OCI-LY3 (cell line): Measurements from ENCODE around the gene LILRA1.
"Not testable (repeated sequence)": the region's sequence is repeated elsewhere in the genome, so short reads cannot be mapped to it uniquely, and the experiment has no call there.

Source experiments
- H2AFZ ChIP-seq: fragments of 200-600, 300-600 bp; shearing (Covaris generic); 2 replicates; pipeline ENCODE4 v1.6.0; 2014; ENCODE audit warnings: antibody characterized with exemption, low read depth, low read length
- H3K27ac ChIP-seq: fragments of 200-600, 300-600 bp; sonication (generic); 2 replicates; pipeline ENCODE4 v1.5.1; 2014; ENCODE audit warnings: mild to moderate bottlenecking, low read length, moderate library complexity, mixed read lengths
- H3K27me3 ChIP-seq: fragments of 200-600, 300-600 bp; sonication (generic); 2 replicates; pipeline ENCODE4 v1.6.1; 2014; ENCODE audit warnings: low read depth, low read length, mixed read lengths
- H3K36me3 ChIP-seq: fragments of 200-600, 300-600 bp; sonication (generic); replicated peaks from 2 replicates; pipeline ENCODE3; 2014; ENCODE audit warnings: low read depth, low read length, mixed read lengths
- H3K4me1 ChIP-seq: fragments of 300-600, 200-600 bp; sonication (generic); 2 replicates; pipeline ENCODE4 v1.6.1; 2014; ENCODE audit warnings: low read length, mixed read lengths
- H3K4me2 ChIP-seq: fragments of 200-600, 300-600 bp; sonication (generic); 2 replicates; pipeline ENCODE4 v1.6.1; 2014; ENCODE audit warnings: low read length, mixed read lengths
- H3K4me3 ChIP-seq: fragments of 300-600, 200-600 bp; sonication (generic); 2 replicates; pipeline ENCODE4 v1.5.1; 2014; ENCODE audit warnings: antibody characterized with exemption, mild to moderate bottlenecking, low read length, moderate library complexity
- H3K79me2 ChIP-seq: fragments of 300-600, 200-600 bp; shearing (Covaris generic); 2 replicates; pipeline ENCODE4 v1.6.1; 2014; ENCODE audit warnings: mild to moderate bottlenecking, low read length, mixed read lengths
- H3K9ac ChIP-seq: fragments of 300-600, 200-600 bp; shearing (Covaris generic); 2 replicates; pipeline ENCODE4 v1.6.0; 2014; ENCODE audit warnings: mild to moderate bottlenecking, low read length, moderate library complexity
- H3K9me3 ChIP-seq: fragments of 200-600, 300-600 bp; shearing (Covaris generic); 2 replicates; pipeline ENCODE4 v1.6.1; 2014; ENCODE audit warnings: low read length, mixed read lengths; ENCODE audit not compliant: insufficient read depth
- H4K20me1 ChIP-seq: fragments of 200-600, 300-600 bp; sonication (generic); 2 replicates; pipeline ENCODE4 v1.6.1; 2016; ENCODE audit warnings: low read length, mixed read lengths; ENCODE audit not compliant: insufficient read depth
- EZH2phosphoT487 ChIP-seq: fragments of 200-600 bp; shearing (Covaris generic); IDR thresholded peaks from 2 replicates; pipeline ENCODE4 v1.6.1; 2018; ENCODE audit warnings: antibody characterized with exemption, mixed run types, low read depth
- TF ChIP-seq, protein P1 (sequence below): fragments of 200-600, 300-600 bp; sonication (generic); IDR thresholded peaks from 2 replicates; pipeline ENCODE4 v1.5.1; 2014; ENCODE audit warnings: antibody characterized with exemption, low read length, low read depth

LILRA1 gene

DNA sequence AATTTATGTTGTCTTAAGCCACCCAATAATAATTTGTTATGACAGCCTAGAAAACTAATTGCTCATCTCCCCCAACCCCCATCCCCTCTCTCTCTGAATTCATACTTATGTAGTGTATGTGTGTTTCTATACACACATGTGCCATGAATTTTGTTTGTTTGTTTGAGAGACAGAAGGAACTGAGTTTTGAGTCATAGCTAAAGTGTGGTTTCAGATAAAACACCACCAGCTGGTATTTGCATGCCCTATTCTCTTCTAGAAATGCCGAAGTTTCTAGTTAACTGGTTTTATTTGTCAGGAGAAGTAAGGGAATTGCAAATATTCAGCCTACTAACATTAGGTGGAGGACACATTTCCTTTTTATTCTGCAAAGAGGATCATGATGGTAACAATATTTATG is 37.2 kb upstream of the LILRA1 start:
- Histone ChIP-seq H3K9ac (no peak overlapping the region), H2AFZ (no peak overlapping the region), H4K20me1 (no peaks in the 10 kb centered on the region), H3K4me3 (no peak overlapping the region), H3K4me2 (no peak overlapping the region), H3K9me3 (no peaks in the 10 kb centered on the region), H3K36me3 (no peaks in the 10 kb centered on the region), H3K79me2 (no peaks in the 10 kb centered on the region), H3K27ac (no peak overlapping the region), H3K27me3 (peaks cover 32% of the 10 kb centered on the region), H3K4me1 (no peaks in the 10 kb centered on the region)
- TF ChIP-seq, protein P1, sequence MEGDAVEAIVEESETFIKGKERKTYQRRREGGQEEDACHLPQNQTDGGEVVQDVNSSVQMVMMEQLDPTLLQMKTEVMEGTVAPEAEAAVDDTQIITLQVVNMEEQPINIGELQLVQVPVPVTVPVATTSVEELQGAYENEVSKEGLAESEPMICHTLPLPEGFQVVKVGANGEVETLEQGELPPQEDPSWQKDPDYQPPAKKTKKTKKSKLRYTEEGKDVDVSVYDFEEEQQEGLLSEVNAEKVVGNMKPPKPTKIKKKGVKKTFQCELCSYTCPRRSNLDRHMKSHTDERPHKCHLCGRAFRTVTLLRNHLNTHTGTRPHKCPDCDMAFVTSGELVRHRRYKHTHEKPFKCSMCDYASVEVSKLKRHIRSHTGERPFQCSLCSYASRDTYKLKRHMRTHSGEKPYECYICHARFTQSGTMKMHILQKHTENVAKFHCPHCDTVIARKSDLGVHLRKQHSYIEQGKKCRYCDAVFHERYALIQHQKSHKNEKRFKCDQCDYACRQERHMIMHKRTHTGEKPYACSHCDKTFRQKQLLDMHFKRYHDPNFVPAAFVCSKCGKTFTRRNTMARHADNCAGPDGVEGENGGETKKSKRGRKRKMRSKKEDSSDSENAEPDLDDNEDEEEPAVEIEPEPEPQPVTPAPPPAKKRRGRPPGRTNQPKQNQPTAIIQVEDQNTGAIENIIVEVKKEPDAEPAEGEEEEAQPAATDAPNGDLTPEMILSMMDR: no peak
- no peak for TF ChIP-seq EZH2phosphoT487

DNA sequence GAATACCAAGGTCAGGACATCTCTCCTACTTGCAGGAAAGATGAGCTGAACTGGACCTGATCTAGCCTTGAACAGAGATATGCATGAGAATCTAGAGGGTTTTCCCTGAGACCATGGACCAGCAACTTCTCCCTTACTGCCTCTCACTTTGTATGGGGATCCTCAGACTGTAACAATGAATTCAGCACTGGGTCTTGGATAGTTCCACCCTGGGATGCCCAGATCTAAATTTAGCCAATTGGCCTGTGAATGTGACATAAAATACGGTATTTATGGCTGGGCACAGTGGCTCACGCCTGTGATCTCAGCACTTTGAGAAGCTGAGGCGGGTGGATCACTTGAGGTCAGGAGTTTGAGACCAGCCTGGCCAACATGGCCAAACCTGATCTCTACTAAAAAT is 35.1 kb upstream of the LILRA1 start:
- no peak overlapping the region for H2AFZ ChIP-seq
- no peak overlapping the region for H3K4me3 ChIP-seq
- no peak for TF ChIP-seq EZH2phosphoT487
- no peaks in the 10 kb centered on the region for H4K20me1 ChIP-seq
- no peaks in the 10 kb centered on the region for H3K36me3 ChIP-seq
- no peaks in the 10 kb centered on the region for H3K79me2 ChIP-seq
- no peaks in the 10 kb centered on the region for H3K9me3 ChIP-seq
- no peaks in the 10 kb centered on the region for H3K4me1 ChIP-seq
- H3K9ac ChIP-seq: no peak overlapping the region
- H3K4me2 ChIP-seq: no peak overlapping the region
- H3K27ac ChIP-seq: no peak overlapping the region
- peaks cover 37% of the 10 kb centered on the region for H3K27me3 ChIP-seq

DNA sequence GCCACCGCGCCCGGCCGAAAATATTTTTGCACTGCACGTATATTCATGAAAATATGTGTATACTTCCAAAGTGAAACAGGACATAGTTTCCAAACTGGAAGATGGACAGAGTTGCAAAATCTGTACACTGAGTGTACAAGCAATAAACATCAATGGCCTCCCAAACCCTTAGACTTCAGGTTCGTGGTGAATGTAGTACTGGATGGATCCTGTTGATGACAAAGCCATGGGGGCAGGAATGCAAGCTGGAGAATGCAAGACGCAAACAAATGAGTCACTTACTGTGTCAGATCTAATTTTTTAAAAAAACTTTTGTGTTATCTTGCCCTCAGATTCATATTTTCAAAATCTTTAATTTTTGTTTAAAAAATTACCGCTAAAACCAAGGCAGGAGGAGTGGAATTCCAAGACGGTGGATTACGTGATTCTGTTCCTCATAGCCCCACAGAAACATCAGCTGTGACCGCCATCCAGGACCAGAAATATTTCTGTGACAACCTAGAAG is 32.5 kb upstream of the LILRA1 start:
- H3K79me2 ChIP-seq: no peaks in the 10 kb centered on the region
- H3K4me1 ChIP-seq: no peaks in the 10 kb centered on the region
- no peak overlapping the region for H3K27ac ChIP-seq
- no peak overlapping the region for H2AFZ ChIP-seq
- no peak overlapping the region for H3K4me3 ChIP-seq
- no peaks in the 10 kb centered on the region for H4K20me1 ChIP-seq
- H3K9me3 ChIP-seq: no peaks in the 10 kb centered on the region
- peaks cover 40% of the 10 kb centered on the region for H3K27me3 ChIP-seq
- no peaks in the 10 kb centered on the region for H3K36me3 ChIP-seq
- H3K4me2 ChIP-seq: no peak overlapping the region
- H3K9ac ChIP-seq: no peak overlapping the region
- TF ChIP-seq, protein P1: no peak

DNA sequence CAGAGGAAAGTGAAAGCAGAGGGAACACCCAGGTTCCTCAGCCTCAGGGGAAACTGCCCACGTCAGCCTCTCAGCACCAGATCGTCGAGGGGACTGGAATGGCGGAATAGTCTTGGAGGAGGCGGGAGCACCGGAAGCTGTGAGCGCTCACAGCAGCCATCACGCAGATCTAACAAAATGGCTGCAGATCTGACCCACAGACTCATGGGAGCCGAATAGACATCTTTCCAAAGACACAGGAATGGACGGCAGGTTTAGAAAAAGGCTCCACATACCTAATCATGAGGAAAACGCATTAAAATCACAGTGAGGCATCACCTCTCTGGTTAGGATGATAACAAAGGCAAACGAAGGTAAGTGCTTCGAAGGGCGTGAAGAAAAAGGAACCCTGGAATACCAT is 31.6 kb upstream of the LILRA1 start:
- Histone ChIP-seq H3K4me1 (no peaks in the 10 kb centered on the region), H3K4me2 (no peak overlapping the region), H2AFZ (no peak overlapping the region), H4K20me1 (no peaks in the 10 kb centered on the region), H3K36me3 (no peaks in the 10 kb centered on the region), H3K27me3 (peaks cover 44% of the 10 kb centered on the region), H3K27ac (no peak overlapping the region), H3K9ac (no peak overlapping the region), H3K79me2 (no peaks in the 10 kb centered on the region), H3K9me3 (no peaks in the 10 kb centered on the region), H3K4me3 (no peak overlapping the region)
- TF ChIP-seq, protein P1: no peak
- no peak for TF ChIP-seq EZH2phosphoT487

DNA sequence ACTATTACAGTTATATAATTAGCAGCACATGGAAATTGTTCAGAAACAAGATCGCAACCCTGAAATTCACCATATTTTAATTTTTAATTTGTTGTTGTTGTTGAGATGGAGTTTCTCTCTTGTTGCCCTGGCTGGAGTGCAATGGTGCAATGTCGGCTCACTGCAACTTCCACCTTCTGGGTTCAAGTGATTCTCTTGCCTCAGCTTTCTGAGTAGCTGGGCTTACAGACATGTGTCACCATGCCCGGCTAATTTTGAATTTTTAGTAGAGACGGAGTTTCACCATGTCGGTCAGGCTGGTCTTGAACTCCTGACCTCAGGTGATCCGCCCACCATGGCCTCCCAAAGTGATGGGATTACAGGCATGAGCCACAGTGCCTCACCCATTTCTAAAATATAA is 30.2 kb upstream of the LILRA1 start:
- H2AFZ ChIP-seq, H3K36me3 ChIP-seq, H3K9ac ChIP-seq, H3K9me3 ChIP-seq, H3K4me1 ChIP-seq, H3K79me2 ChIP-seq, H3K4me3 ChIP-seq, H3K27ac ChIP-seq, H3K4me2 ChIP-seq, H4K20me1 ChIP-seq: not testable (repeated sequence)
- peaks cover 47% of the 10 kb centered on the region for H3K27me3 ChIP-seq
